NCI-H146 (cell line): ENCODE data around the gene FOS.

ENCODE experiments used
- DNase-seq: peaks from one replicate; lab custom pipeline; 2025; lab: John Stamatoyannopoulos, UW

The FOS gene

GRCh38 chr14:75250800-75251199 lies 27.8 kb upstream of the FOS start:
- DNase-seq, result no peak

DNA sequence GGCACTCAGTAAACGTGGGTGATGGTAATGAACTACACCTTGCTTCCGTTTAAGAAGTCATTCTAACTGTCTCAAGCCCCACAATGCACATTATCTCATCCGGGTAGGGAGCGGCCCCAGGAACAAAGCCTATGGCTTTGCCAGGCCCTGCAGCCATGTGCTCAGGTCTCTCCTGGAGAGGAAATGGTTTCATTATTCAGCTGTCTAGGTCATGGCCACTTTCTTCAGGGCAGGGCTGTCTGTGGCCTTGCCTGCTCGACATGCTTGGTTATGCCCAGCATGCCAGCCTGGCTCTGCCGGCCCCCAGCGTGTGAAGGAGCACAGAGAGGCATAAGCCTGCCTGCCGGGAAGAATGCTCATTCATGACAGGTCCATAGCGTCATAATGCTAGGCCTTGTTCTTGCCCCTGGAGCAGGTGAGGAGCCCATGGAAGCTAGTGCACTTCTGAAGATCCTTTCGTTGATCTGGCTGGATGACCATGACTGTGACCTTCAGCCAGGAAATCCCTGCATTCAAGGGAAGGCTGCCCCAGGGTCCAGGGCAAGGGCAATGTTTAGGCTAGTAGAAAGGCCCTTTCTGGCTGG lies 26.3 kb upstream of the FOS start:
- DNase-seq, result no peak

GRCh38 chr14:75254381-75254822 lies 24.2 kb upstream of the FOS start:
- no peak for DNase-seq

GRCh38 chr14:75254901-75255584 lies 23.6 kb upstream of the FOS start:
- no peak for DNase-seq

GRCh38 chr14:75258079-75258802 lies 20.4 kb upstream of the FOS start:
- DNase-seq, result no peak

GRCh38 chr14:75258803-75259509 lies 19.7 kb upstream of the FOS start:
- DNase-seq, result peak; percentile 95

GRCh38 chr14:75259510-75259855 lies 19.1 kb upstream of the FOS start:
- DNase-seq, result peak; percentile 26

DNA sequence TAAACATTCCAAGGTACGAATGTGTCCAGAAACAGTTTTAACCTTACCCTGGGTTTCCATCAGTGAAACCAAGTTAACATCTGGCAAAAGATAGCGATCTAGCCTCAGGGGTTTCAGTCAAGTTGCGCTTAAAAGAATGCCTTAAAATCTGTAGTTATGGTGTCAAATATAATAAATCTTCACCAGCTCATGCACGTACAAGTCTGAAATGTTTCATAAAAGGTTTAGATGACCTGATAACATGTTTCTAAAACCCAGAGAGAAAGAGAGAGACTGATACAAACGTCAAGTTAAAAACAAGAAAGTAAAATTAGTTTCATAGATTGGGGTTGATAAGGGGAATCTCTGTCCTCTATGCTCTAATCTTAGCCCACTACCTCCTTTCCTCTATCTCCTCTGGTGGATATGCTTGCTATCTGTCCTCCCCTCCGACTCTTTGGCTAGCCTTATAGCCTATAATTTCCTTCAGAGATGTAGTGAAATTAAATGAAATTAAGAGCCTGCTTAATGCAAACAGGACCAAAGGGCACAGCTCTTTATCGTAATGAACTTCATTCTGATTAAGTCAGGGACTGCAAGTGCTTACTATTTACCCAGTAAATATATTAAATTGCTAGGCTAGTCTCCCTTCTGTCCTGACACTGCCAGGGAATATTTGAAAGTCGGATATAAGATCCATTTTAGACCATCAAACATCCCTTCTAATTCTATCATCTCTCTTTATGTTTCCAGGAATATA lies 18.4 kb upstream of the FOS start:
- no peak for DNase-seq

GRCh38 chr14:75261820-75262219 lies 16.8 kb upstream of the FOS start:
- DNase-seq, result no peak

DNA sequence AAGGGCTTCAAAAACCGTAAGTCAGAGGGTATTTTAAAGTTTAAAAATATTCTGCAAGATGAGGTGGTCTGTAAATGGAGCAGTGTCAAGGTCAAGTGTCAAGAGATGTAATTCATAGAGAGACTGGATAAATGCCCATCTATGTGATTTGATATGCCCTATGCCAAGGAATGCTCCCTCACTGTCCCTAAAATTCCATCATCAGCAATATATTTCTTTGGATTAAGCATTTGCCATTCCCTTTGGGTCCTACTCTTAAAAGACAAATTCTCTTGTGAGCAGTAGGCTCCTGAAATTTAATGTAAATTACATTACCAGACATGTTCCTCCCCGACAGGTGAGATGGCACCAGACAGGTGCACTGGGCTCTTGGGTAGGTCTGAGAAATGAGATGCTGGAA lies 16.0 kb upstream of the FOS start:
- DNase-seq, result no peak

- DNase-seq, result no peak
Observed at GRCh38 chr14:75264036-75264435, 14.6 kb upstream of the FOS start.

DNA sequence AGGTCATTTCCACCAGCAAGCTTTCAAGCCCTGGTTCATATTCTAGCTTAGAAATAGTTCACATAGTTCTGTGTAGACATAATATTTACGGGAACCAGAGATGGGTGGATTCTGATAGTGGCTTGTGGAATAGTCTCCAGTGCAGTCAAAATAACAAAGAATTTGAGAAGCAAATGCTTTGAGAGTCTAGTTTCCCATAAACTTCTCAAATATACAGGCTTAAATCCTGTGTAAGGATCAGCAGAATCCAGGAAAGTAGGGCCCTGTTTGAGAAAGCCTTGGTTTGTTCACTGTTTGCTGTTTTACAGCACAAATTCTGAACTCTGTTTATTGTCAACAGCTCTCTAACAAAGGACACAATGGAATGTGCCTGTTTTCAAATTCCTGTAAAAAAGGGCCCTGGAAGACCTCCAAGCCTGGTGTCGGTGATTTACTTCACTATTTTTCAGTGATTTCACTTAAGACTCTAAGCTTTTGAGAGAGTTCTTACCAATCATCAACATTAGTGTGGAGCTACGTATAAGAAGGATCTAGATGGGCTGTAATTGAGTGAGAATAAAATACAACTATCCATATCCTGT lies 11.4 kb upstream of the FOS start:
- DNase-seq, result no peak

- no peak for DNase-seq
Observed at GRCh38 chr14:75268633-75269550, 9.7 kb upstream of the FOS start.

DNA sequence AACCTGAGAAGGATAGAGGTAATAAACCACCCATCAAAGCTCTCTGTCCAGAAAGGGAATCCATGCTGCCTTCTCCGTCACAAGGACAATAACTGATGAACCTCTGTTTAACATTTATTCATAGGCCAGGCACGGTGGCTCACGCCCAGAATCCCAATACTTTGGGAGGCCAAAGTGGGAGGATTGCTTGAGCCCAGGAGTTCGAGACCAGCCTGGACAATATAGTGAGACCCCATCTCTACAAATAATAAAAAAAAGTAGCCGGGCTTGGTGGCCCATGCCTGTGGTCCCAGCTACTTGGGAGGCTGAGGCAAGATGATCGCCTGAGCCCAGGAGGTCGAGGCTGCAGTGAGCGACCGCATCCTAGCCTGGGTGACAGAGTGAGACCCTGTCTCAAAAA lies 7.1 kb upstream of the FOS start:
- no peak for DNase-seq

GRCh38 chr14:75273272-75274049 lies 5.2 kb upstream of the FOS start:
- no peak for DNase-seq

DNA sequence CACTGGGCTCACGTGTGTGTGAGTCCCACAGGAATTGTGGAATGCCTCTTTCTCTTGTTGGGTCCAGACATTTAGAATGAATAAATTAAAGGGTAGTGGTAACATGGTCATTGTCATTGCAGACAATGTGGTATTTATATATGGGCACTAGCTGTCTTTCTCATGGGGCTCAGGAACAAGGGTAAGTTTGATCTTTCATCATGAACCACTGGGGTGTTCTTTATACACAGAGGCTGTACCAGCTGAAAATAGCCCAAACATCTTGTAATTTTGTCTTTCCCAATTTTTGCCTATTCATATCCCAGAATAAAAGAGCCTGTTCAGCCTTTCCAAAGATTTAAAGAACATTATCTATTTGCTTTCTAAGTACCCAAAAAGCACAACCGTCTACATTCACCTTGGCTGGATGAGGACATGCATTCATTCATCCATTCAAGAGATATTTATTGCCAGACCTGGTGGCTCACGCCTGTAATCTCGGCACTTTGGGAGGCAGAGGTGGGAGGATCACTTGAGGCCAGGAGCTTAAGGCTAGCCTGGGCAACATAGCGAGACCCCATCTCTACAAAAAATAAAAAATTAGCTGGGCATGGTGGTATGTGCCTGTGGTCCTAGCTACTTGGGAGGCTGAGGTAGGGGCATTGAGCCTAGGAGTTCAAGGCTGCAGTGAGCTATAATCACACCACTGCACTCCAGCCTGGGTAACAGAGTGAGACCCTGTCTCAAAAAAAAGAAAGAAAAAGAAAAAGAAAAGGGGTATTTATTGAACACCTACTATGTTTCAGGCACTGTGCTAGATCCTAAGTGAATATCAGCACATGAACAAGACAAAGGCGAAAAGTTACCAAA lies 4.4 kb upstream of the FOS start:
- DNase-seq, result no peak

DNA sequence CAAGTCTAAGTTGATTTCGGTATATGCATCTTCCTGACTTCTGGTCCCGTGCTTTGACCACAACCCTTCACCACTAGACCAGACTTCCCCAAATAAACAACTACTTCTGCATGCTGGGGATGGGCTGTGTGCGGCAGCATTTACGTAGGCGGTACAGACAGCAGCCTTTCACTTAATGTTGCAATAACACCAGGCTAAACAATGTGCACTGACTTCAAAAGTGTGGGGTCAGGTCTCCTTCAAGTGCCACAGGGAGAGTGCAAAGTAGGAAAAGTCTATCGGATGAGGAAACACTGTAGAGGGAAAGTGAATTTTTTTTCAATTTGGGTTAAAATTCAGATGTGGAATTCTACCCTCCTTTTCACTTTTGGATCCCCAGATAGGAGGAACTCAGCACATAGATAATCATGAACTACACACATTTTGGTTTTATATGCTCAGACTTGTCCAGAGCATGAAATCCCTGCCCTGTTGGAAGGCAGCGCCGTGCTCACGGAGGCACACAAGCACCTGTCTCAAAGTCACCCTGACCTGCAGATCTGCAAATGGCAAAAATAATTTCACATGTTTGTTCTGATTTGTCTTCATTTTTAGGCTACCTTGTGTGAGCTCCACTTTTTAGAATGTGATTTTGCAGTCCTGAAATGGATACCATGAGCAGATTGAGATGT lies 3.6 kb upstream of the FOS start:
- DNase-seq, result no peak

GRCh38 chr14:75275598-75275997 lies 3.0 kb upstream of the FOS start:
- no peak for DNase-seq
